Stomach (tissue), 9 donors: ENCODE results near the gene ENPP6. TPM values are rescaled to one million over a fixed set of nuclear protein-coding genes. Genes with fewer than 3 reads are reported as not detected.

Experiments
- DNase-seq, 2 donors: peaks; one replicate each; pipeline versions ENCODE4 v3.0.0 to v3.0.0-alpha.2; 2013 to 2019
- H3K27ac ChIP-seq, 5 donors: fragments of 200-600 bp in 4 of 5; sonication (generic) in 4 of 5; one replicate each; pipeline ENCODE4 v1.5.1; 2013 to 2019; ENCODE audit warnings: mild to moderate bottlenecking in 1 of 5, moderate library complexity in 1 of 5
- H3K27me3 ChIP-seq, 3 donors: fragments of 200-600 bp; sonication (generic); one replicate each; pipeline ENCODE4 v1.5.1; 2017 to 2019; ENCODE audit warnings: mixed run types in 1 of 3
- H3K36me3 ChIP-seq, 4 donors: fragments of 200-600 bp; sonication (generic); 1 replicate in 3 of 4; 2 replicates in 1 of 4; pipeline ENCODE4 v1.5.1; 2016 to 2019
- H3K4me1 ChIP-seq, 4 donors: fragments of 200-600 bp; sonication (generic); one replicate each; pipeline ENCODE4 v1.5.1; 2016 to 2019
- H3K4me3 ChIP-seq, 4 donors: fragments of 200-600 bp; sonication (generic) in 3 of 4; one replicate each; pipeline ENCODE4 v1.5.1; 2016 to 2019; ENCODE audit warnings: mild to moderate bottlenecking in 1 of 4
- H3K9me3 ChIP-seq, 4 donors: fragments of 200-600 bp; sonication (generic); one replicate each; pipeline ENCODE4 v1.5.1; 2016 to 2019
- EP300 ChIP-seq: sonication (generic); formaldehyde crosslinking; IDR thresholded peaks from one replicate; pipeline ENCODE4 v1.6.1; 2017; ENCODE audit warnings: antibody characterized with exemption
- POLR2A ChIP-seq, 4 donors: fragments of 450-650 bp; IDR thresholded peaks; one replicate each; pipeline ENCODE4 v1.6.1; 2016; ENCODE audit warnings: antibody characterized with exemption in 4 of 4, control low read depth in 2 of 4, mild to moderate bottlenecking in 1 of 4, moderate library complexity in 1 of 4
- POLR2AphosphoS5 ChIP-seq, 3 donors: sonication (generic); formaldehyde crosslinking; IDR thresholded peaks; one replicate each; pipeline ENCODE4 v1.6.1; 2016; ENCODE audit warnings: antibody characterized with exemption in 3 of 3
- WGBS, 5 donors: extraction: QIAGEN DNeasy Blood & Tissue Kit in 3 of 5; methylation state at CpG; one replicate each; pipeline versions ENCODE4 v1.1.5 to v1.1.7; 2013 to 2018; 5-methylcytosine and 5-hydroxymethylcytosine counted together
- intact Hi-C: fragments of 100-400 bp; cut with DNase I; formaldehyde crosslinking; loops from one replicate; pipeline ENCODE4 v1.15.1; 2023; ENCODE audit warnings: low total_unique reads
- polyA plus RNA-seq, 3 donors: library from polyadenylated mRNA; stranded (reverse); fragments of 200-250 nt; gene quantifications; one replicate each; pipeline ENCODE4 v1.2.3, GENCODE V29; 2013
- total RNA-seq, 5 donors: library from RNA; depleted of rRNA; stranded (reverse); fragments of >200 nt; gene quantifications; one replicate each; pipeline versions ENCODE4 v1.1.0 to v1.2.3, GENCODE V29; 2014 to 2016
- TF ChIP-seq, protein P1 (sequence below), 7 experiments: fragments of 450-650 bp in 4 of 7; fragments of 200-600 bp in 3 of 7; sonication (generic) in 3 of 7; IDR thresholded peaks; one replicate each; pipeline ENCODE4 v1.5.1; 2016 to 2019; ENCODE audit warnings: antibody characterized with exemption in 7 of 7, control low read depth in 2 of 7, mild to moderate bottlenecking in 1 of 7
- donor health status: healthy with polysubstance abuse.
- donor health status: Bipolar disorder and iron deficiency.
- donor health status: healthy.

Gene ENPP6
- total and polyA plus RNA-seq, 8 donors = 0.25 to 3.5 (median 0.70) TPM; not detected in 4

GRCh38 chr4:184126800-184127199 is 90.9 kb downstream of the ENPP6 start:
- DNase-seq = no peak
- Histone ChIP-seq H3K4me1 (no peaks in the 10 kb centered on the region), H3K4me3 (no peak overlapping the region), H3K27ac (no peak overlapping the region), H3K9me3 (peaks cover 0 to 8% (median 0%) of the 10 kb centered on the region in 4 donors), H3K36me3 (no peaks in the 10 kb centered on the region), H3K27me3 (no peaks in the 10 kb centered on the region)
- TF ChIP-seq POLR2AphosphoS5 (IDR thresholded peaks at IDR 0.05) (no peak), POLR2A (IDR thresholded peaks at IDR 0.05) (no peak), EP300 (no peak)
- TF ChIP-seq, protein P1, sequence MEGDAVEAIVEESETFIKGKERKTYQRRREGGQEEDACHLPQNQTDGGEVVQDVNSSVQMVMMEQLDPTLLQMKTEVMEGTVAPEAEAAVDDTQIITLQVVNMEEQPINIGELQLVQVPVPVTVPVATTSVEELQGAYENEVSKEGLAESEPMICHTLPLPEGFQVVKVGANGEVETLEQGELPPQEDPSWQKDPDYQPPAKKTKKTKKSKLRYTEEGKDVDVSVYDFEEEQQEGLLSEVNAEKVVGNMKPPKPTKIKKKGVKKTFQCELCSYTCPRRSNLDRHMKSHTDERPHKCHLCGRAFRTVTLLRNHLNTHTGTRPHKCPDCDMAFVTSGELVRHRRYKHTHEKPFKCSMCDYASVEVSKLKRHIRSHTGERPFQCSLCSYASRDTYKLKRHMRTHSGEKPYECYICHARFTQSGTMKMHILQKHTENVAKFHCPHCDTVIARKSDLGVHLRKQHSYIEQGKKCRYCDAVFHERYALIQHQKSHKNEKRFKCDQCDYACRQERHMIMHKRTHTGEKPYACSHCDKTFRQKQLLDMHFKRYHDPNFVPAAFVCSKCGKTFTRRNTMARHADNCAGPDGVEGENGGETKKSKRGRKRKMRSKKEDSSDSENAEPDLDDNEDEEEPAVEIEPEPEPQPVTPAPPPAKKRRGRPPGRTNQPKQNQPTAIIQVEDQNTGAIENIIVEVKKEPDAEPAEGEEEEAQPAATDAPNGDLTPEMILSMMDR (IDR thresholded peaks at IDR 0.05) = no peak
- intact Hi-C loops = no loop called here
- WGBS, 5 donors = 66 to 88% (median 79%) methylated on average over 4 of the region's 4 CpGs

DNA sequence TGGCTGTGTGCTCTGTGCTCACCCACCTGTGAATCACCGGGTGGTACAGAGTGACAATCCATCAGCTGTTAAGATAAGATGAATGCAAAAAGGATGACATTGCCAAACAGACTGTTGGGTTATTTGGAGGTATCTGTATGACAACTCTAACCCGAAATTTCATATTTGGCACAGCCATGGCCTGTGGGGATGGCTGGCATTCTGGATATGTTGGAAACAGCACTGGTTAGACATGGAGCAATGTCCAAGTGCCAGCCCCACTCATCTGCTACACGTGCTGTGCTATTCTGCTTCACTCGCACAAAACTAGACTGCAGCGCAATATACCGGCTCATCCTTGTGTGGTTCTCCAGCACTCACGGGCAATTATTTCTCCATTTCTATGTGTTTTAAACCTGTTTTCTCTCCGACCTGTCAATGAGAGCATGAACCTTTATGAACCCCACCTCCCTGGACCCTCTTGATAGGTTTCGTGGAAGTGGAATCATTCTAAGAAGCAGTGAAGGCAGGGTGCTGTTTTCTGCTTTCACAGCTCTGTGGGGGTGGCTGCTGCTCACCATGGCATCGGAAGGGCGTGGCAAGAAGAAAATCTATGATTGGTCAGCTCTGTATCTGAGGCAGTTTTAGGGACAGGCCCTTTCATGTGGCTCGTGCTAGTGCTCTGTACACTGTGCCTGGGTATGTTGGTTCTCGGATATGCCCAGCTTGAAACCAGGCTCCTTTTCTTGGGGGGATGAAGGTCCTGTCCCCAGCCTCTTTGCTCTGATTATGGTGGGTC is 94.9 kb downstream of the ENPP6 start:
- no peak for TF ChIP-seq POLR2AphosphoS5 (IDR thresholded peaks at IDR 0.05)
- no peak for TF ChIP-seq EP300
- no peak for TF ChIP-seq POLR2A (IDR thresholded peaks at IDR 0.05)
- TF ChIP-seq, protein P1 (IDR thresholded peaks at IDR 0.05) = no peak
- H3K4me3 ChIP-seq = no peak overlapping the region
- DNase-seq = no peak
- no peaks in the 10 kb centered on the region for H3K36me3 ChIP-seq
- intact Hi-C loops = no loop called here
- 84 to 90% (median 86%) methylated on average over 13 of the region's 13 CpGs for WGBS, 5 donors
- no peak overlapping the region for H3K27ac ChIP-seq
- peaks cover 0 to 8% (median 0%) of the 10 kb centered on the region in 4 donors for H3K9me3 ChIP-seq
- H3K27me3 ChIP-seq = no peaks in the 10 kb centered on the region
- no peaks in the 10 kb centered on the region for H3K4me1 ChIP-seq

DNA sequence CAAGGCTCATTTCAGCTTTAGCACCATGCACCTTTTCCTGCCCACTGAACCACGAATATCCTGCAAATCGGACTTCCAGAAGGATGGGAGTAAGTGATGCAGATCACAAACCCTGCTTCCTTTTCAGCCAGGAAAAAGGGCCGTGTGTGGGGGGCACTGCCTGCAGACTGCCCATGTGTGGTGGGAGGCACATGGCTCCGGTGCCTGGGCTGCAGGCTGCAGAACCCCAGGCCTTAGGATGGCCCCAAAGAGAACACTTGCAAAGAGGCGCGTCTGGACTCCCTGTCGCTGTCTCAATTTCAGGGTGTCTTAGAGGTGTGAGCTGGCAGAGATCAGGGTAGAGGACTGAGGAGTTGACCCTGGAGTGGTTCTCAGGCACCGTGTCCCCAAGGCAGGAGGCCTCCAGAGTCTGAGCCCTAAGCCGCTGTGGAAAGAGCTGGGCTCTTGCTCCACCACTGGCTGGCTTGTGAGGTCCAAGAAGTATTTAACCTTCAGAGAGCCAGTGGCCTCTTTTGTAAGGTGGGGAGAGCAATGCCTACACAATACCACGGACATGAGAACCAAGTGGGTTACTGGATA is 97.0 kb downstream of the ENPP6 start:
- Histone ChIP-seq H3K4me1 (no peaks in the 10 kb centered on the region), H3K9me3 (no peaks in the 10 kb centered on the region), H3K36me3 (no peaks in the 10 kb centered on the region), H3K27me3 (no peaks in the 10 kb centered on the region), H3K27ac (no peak overlapping the region), H3K4me3 (no peak overlapping the region)
- WGBS, 5 donors = 76 to 88% (median 84%) methylated on average over 9 to 10 of the region's 10 CpGs
- TF ChIP-seq POLR2A (IDR thresholded peaks at IDR 0.05) (no peak), POLR2AphosphoS5 (IDR thresholded peaks at IDR 0.05) (no peak)
- intact Hi-C loops = no loop called here
- DNase-seq = no peak

DNA sequence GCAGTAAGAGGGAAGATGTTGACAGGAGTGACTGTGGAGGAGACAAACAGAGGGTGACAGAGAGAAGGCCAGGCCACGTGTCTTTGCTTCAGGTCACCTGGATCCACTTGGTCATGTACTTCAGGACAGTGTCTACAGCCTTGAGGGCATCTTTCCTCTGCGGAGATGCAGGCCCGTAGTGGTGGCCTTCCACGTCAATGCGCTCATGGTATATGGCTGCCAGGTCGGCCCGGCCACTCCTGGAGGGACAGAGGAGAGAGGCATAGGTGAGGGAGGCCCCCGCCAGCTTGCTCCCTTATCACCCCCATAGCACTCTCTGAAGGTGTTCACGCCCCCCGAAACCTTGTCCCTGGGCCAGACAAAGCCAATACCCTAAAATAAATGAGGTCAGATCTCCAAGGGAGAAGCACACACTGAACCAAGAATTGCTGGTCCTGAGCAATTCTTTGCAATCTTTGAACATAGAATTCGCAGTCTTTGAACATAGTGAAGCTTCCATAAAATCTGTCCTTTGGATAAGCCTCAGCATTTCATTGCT is 99.9 kb downstream of the ENPP6 start:
- no peaks in the 10 kb centered on the region for H3K27me3 ChIP-seq
- TF ChIP-seq EP300 = no peak
- TF ChIP-seq, protein P1 (IDR thresholded peaks at IDR 0.05) = no peak
- TF ChIP-seq POLR2AphosphoS5 (IDR thresholded peaks at IDR 0.05) = no peak
- no peak for TF ChIP-seq POLR2A (IDR thresholded peaks at IDR 0.05)
- H3K4me1 ChIP-seq = no peaks in the 10 kb centered on the region
- DNase-seq = no peak
- intact Hi-C loops = no loop called here
- no peaks in the 10 kb centered on the region for H3K36me3 ChIP-seq
- 88 to 94% (median 92%) methylated on average over 11 of the region's 11 CpGs for WGBS, 5 donors
- no peaks in the 10 kb centered on the region for H3K9me3 ChIP-seq
- H3K27ac ChIP-seq = no peak overlapping the region
- H3K4me3 ChIP-seq = no peak overlapping the region
